Astrocyte (in vitro differentiated cells and primary cell): Measurements from ENCODE around the gene ICAM1. TPM values are rescaled to one million over a fixed set of nuclear protein-coding genes. Genes with fewer than 3 reads are reported as not detected.
A peak's percentile ranks its signal among the peaks of the same experiment; 100 is the strongest.

ENCODE experiments used
- DNase-seq: peaks from one replicate; pipeline ENCODE4 v3.0.0-alpha.2; 2010; ENCODE audit warnings: low read depth
- FAIRE-seq: peaks from 2 replicates; lab custom pipeline; 2011; peaks lifted over from hg19 to GRCh38; lab: Jason Lieb, UNC
- H2AFZ ChIP-seq: 2 replicates; pipeline ENCODE4 v1.6.0; 2012; ENCODE audit warnings: low read depth, low read length, inconsistent platforms
- H3K27ac ChIP-seq: 2 replicates; pipeline ENCODE4 v1.5.1; 2011; ENCODE audit warnings: low read depth, low read length, inconsistent platforms
- H3K27me3 ChIP-seq: 2 replicates; pipeline ENCODE4 v1.6.0; 2011; ENCODE audit warnings: low read length, inconsistent platforms; ENCODE audit not compliant: insufficient read depth
- H3K36me3 ChIP-seq: 2 replicates; pipeline ENCODE4 v1.5.1; 2011; ENCODE audit warnings: low read length, inconsistent platforms; ENCODE audit not compliant: insufficient read depth
- H3K4me1 ChIP-seq: 2 replicates; pipeline ENCODE4 v1.5.1; 2011; ENCODE audit warnings: low read length, inconsistent platforms; ENCODE audit not compliant: insufficient read depth
- H3K4me2 ChIP-seq: 2 replicates; pipeline ENCODE4 v1.6.0; 2012; ENCODE audit warnings: low read length, inconsistent platforms
- H3K4me3 ChIP-seq: 2 replicates; pipeline ENCODE4 v1.5.1; 2011; ENCODE audit warnings: low read depth, mild to moderate bottlenecking, low read length, inconsistent platforms; ENCODE audit not compliant: insufficient read depth
- H3K79me2 ChIP-seq: 2 replicates; pipeline ENCODE4 v1.6.0; 2012; ENCODE audit warnings: mild to moderate bottlenecking, low read length, inconsistent platforms; ENCODE audit not compliant: insufficient read depth
- H3K9ac ChIP-seq: 2 replicates; pipeline ENCODE4 v1.6.0; 2012; ENCODE audit warnings: mild to moderate bottlenecking, low read length, inconsistent platforms
- H3K9me3 ChIP-seq: 2 replicates; pipeline ENCODE4 v1.5.1; 2012; ENCODE audit warnings: low read depth, mild to moderate bottlenecking, low read length, inconsistent platforms; ENCODE audit not compliant: insufficient read depth
- H4K20me1 ChIP-seq: 2 replicates; pipeline ENCODE4 v1.6.0; 2012; ENCODE audit warnings: low read length, inconsistent platforms; ENCODE audit not compliant: insufficient read depth
- H3K27ac Mint-ChIP-seq: one replicate; pipeline ENCODE4 v1.8.0; 2021; ENCODE audit warnings: mild to moderate bottlenecking, mixed read lengths; ENCODE audit not compliant: unreplicated experiment
- H3K27me3 Mint-ChIP-seq: one replicate; pipeline ENCODE4 v1.8.0; 2021; ENCODE audit warnings: low read depth, mixed read lengths; ENCODE audit not compliant: unreplicated experiment
- H3K36me3 Mint-ChIP-seq: one replicate; pipeline ENCODE4 v1.8.0; 2021; ENCODE audit warnings: low read depth, mixed read lengths; ENCODE audit not compliant: unreplicated experiment
- H3K4me1 Mint-ChIP-seq: one replicate; pipeline ENCODE4 v1.8.0; 2021; ENCODE audit warnings: low read depth, mixed read lengths; ENCODE audit not compliant: unreplicated experiment
- H3K4me3 Mint-ChIP-seq: one replicate; pipeline ENCODE4 v1.8.0; 2021; ENCODE audit warnings: mild to moderate bottlenecking, moderate library complexity, mixed read lengths; ENCODE audit not compliant: unreplicated experiment
- H3K9me3 Mint-ChIP-seq: one replicate; pipeline ENCODE4 v1.8.0; 2021; ENCODE audit warnings: mild to moderate bottlenecking, mixed read lengths; ENCODE audit not compliant: unreplicated experiment
- CTCF ChIP-seq: IDR thresholded peaks from 2 replicates; pipeline ENCODE4 v1.5.1; 2011; ENCODE audit warnings: low read depth, mild to moderate bottlenecking, inconsistent platforms, low read length, moderate library complexity; ENCODE audit not compliant: insufficient read depth
- EZH2 ChIP-seq: IDR thresholded peaks from 2 replicates; pipeline ENCODE4 v1.6.1; 2012; ENCODE audit warnings: mild to moderate bottlenecking, low read length, inconsistent platforms; ENCODE audit not compliant: insufficient read depth
- microRNA-seq: library from miRNA; unstranded; fragments of <30 nt; microRNA quantifications from one replicate; pipeline ENCODE4 v1.2.0, GENCODE V29; 2020
- total RNA-seq: library from RNA; stranded (reverse); gene quantifications from 2 replicates; pipeline ENCODE4 v1.2.1, GENCODE V29; 2021

The ICAM1 gene
- total RNA-seq, 1 donor from 2014 or later, result 11.0 TPM

- no peak for FAIRE-seq
- Mint-ChIP-seq H3K4me1 (peaks cover 2% of the 10 kb centered on the region), H3K36me3 (peaks cover 3% of the 10 kb centered on the region), H3K27ac (no peak overlapping the region), H3K9me3 (no peaks in the 10 kb centered on the region), H3K27me3 (peaks cover 11% of the 10 kb centered on the region), H3K4me3 (no peak overlapping the region)
- no peak overlapping the region for H3K9ac ChIP-seq
- H3K36me3 ChIP-seq, result no peaks in the 10 kb centered on the region
- H3K4me3 ChIP-seq, result no peak overlapping the region
- peak overlapping the region; percentile 12 for H3K27ac ChIP-seq
- TF ChIP-seq EZH2, result no peak
- TF ChIP-seq CTCF, result no peak
- no peak for DNase-seq
- H3K27me3 ChIP-seq, result no peaks in the 10 kb centered on the region
- H3K4me2 ChIP-seq, result peak overlapping the region; percentile 99
- peaks cover 14% of the 10 kb centered on the region for H3K4me1 ChIP-seq
- peak overlapping the region; percentile 91 for H2AFZ ChIP-seq
- H3K79me2 ChIP-seq, result peaks cover 23% of the 10 kb centered on the region
- peaks cover 19% of the 10 kb centered on the region for H4K20me1 ChIP-seq
- H3K9me3 ChIP-seq, result no peaks in the 10 kb centered on the region
Measured at GRCh38 chr19:10335352-10335985, 64.5 kb downstream of the ICAM1 start.

Small RNAs within 50 kb of the gene (microRNA-seq; reads per million reads assigned to microRNA genes)
- not detected for gene MIR4322

Other genes starting within 250 kb of the ICAM1 start
- gene SHFL, start 184.8 kb upstream of the ICAM1 start, total RNA-seq, result 73.5 and 86.8 TPM in 2 replicates
- 0.24 TPM in 1 of 2 replicates, not detected in the other for gene ANGPTL6, start 168.4 kb upstream of the ICAM1 start, total RNA-seq
- 54.2 and 55.6 TPM in 2 replicates for gene PPAN, start 164.8 kb upstream of the ICAM1 start, total RNA-seq
- gene P2RY11, start 159.4 kb upstream of the ICAM1 start, total RNA-seq, result 19.3 and 22.8 TPM in 2 replicates
- gene EIF3G, start 151.2 kb upstream of the ICAM1 start, total RNA-seq, result 207 and 215 TPM in 2 replicates
- gene DNMT1, start 76.2 kb upstream of the ICAM1 start, total RNA-seq, result 42.6 and 50.6 TPM in 2 replicates
- 15.7 and 16.8 TPM in 2 replicates for gene S1PR2, start 39.8 kb upstream of the ICAM1 start, total RNA-seq
- 57.8 and 60.3 TPM in 2 replicates for gene MRPL4, start 18.9 kb upstream of the ICAM1 start, total RNA-seq
- 0.20 TPM in 1 of 2 replicates, not detected in the other for gene ICAM4, start 15.8 kb downstream of the ICAM1 start, total RNA-seq
- 0.07 and 0.31 TPM in 2 replicates for gene ICAM5, start 18.8 kb downstream of the ICAM1 start, total RNA-seq
- gene ZGLP1, start 38.7 kb downstream of the ICAM1 start, total RNA-seq, result 2.5 and 3.4 TPM in 2 replicates
- 18.6 and 24.4 TPM in 2 replicates for gene FDX2, start 44.9 kb downstream of the ICAM1 start, total RNA-seq
- 27.5 and 29.6 TPM in 2 replicates for gene RAVER1, start 62.4 kb downstream of the ICAM1 start, total RNA-seq
- gene ICAM3, start 68.5 kb downstream of the ICAM1 start, total RNA-seq, result 10.9 and 12.4 TPM in 2 replicates
- 76.5 and 82.7 TPM in 2 replicates for gene TYK2, start 109.5 kb downstream of the ICAM1 start, total RNA-seq
- gene CDC37, start 132.4 kb downstream of the ICAM1 start, total RNA-seq, result 240 TPM in 2 replicates
- 3.2 and 3.8 TPM in 2 replicates for gene PDE4A, start 149.4 kb downstream of the ICAM1 start, total RNA-seq
- 43.6 and 49.4 TPM in 2 replicates for gene KEAP1, start 232.2 kb downstream of the ICAM1 start, total RNA-seq
- 1.00 and 1.1 TPM in 2 replicates for gene S1PR5, start 246.3 kb downstream of the ICAM1 start, total RNA-seq